HG03342 (cell line): ENCODE results near the gene FRMPD1.
"Not testable (repeated sequence)": the region's sequence is repeated elsewhere in the genome, so short reads cannot be mapped to it uniquely, and the experiment has no call there.

Experiments used
- ATAC-seq: cut with Tn5 transposase; IDR thresholded peaks from one replicate; pipeline ENCODE4 v1.9.1; 2021; ENCODE audit warnings: mild to moderate bottlenecking, moderate library complexity; ENCODE audit not compliant: unreplicated experiment

Gene FRMPD1

GRCh38 chr9:37650873-37651768, at the start of gene FRMPD1:
FRMPD1 (plus strand) TSS chr9:37650954; CDS start chr9:37692642, 41,688 bp downstream.
- ATAC-seq = peak; percentile 80

GRCh38 chr9:37602061-37602460, 48.7 kb upstream of the FRMPD1 start:
- ATAC-seq = not testable (repeated sequence)

- no peak for ATAC-seq
Observed at GRCh38 chr9:37602817-37603216, 47.9 kb upstream of the FRMPD1 start.

GRCh38 chr9:37604296-37604695, 46.5 kb upstream of the FRMPD1 start:
- ATAC-seq = no peak

- no peak for ATAC-seq
Observed at GRCh38 chr9:37608250-37608649, 42.5 kb upstream of the FRMPD1 start.

- ATAC-seq = no peak
Observed at GRCh38 chr9:37609735-37610397, 40.9 kb upstream of the FRMPD1 start.

- ATAC-seq = no peak
Observed at GRCh38 chr9:37611014-37611413, 39.7 kb upstream of the FRMPD1 start.

- no peak for ATAC-seq
Observed at GRCh38 chr9:37611961-37612360, 38.8 kb upstream of the FRMPD1 start.

GRCh38 chr9:37617161-37617560, 33.6 kb upstream of the FRMPD1 start:
- ATAC-seq = no peak

- no peak for ATAC-seq
Observed at GRCh38 chr9:37617832-37618231, 32.9 kb upstream of the FRMPD1 start.

GRCh38 chr9:37618817-37619216, 31.9 kb upstream of the FRMPD1 start:
- no peak for ATAC-seq

- ATAC-seq = no peak
Observed at GRCh38 chr9:37619806-37620205, 30.9 kb upstream of the FRMPD1 start.

- ATAC-seq = no peak
Observed at GRCh38 chr9:37620396-37620795, 30.4 kb upstream of the FRMPD1 start.

GRCh38 chr9:37621273-37622121, 29.3 kb upstream of the FRMPD1 start:
- ATAC-seq = no peak

- ATAC-seq = no peak
Observed at GRCh38 chr9:37622462-37622861, 28.3 kb upstream of the FRMPD1 start.

- no peak for ATAC-seq
Observed at GRCh38 chr9:37623267-37623666, 27.5 kb upstream of the FRMPD1 start.

- ATAC-seq = no peak
Observed at GRCh38 chr9:37624073-37624472, 26.7 kb upstream of the FRMPD1 start.

- ATAC-seq = no peak
Observed at GRCh38 chr9:37625036-37625757, 25.6 kb upstream of the FRMPD1 start.

GRCh38 chr9:37625758-37626147, 25.0 kb upstream of the FRMPD1 start:
- no peak for ATAC-seq

- no peak for ATAC-seq
Observed at GRCh38 chr9:37626708-37627292, 24.0 kb upstream of the FRMPD1 start.
